Neutrophil (primary cell): ENCODE measurements around the gene SLC6A11.

ENCODE experiments used
- H3K27ac ChIP-seq: fragments of 200-600 bp; sonication (generic); 2 replicates; pipeline ENCODE4 v1.5.1; 2016; ENCODE audit warnings: mild to moderate bottlenecking, moderate library complexity
- H3K27me3 ChIP-seq: fragments of 200-600 bp; sonication (generic); 2 replicates; pipeline ENCODE4 v1.6.0; 2016; ENCODE audit warnings: mild to moderate bottlenecking
- H3K36me3 ChIP-seq: fragments of 200-600 bp; sonication (generic); 2 replicates; pipeline ENCODE4 v1.5.1; 2017
- H3K4me1 ChIP-seq, 2 experiments: fragments of 200-600 bp in 1 of 2; sonication (generic) in 1 of 2; 1 replicate in 1 of 2; 2 replicates in 1 of 2; pipeline versions ENCODE4 v1.5.1 to v1.6.1; 2013 to 2016; ENCODE audit warnings: low read depth in 1 of 2, low read length in 1 of 2, mild to moderate bottlenecking in 1 of 2, moderate library complexity in 1 of 2; ENCODE audit not compliant: control insufficient read depth in 1 of 2, insufficient read depth in 1 of 2
- H3K4me3 ChIP-seq, 2 experiments: fragments of 200-600 bp in 1 of 2; sonication (generic) in 1 of 2; 1 replicate in 1 of 2; 2 replicates in 1 of 2; pipeline ENCODE4 v1.5.1; 2013 to 2016; ENCODE audit warnings: low read depth in 1 of 2, low read length in 1 of 2, mild to moderate bottlenecking in 1 of 2, moderate library complexity in 1 of 2
- H3K9me3 ChIP-seq: fragments of 200-600 bp; sonication (generic); 2 replicates; pipeline ENCODE4 v1.5.1; 2016
- CTCF ChIP-seq: fragments of 200-600 bp; sonication (generic); IDR thresholded peaks from 2 replicates; pipeline ENCODE4 v1.5.1; 2016; ENCODE audit warnings: antibody characterized with exemption

Gene SLC6A11

GRCh38 chr3:10888518-10889090 is 72.6 kb downstream of the SLC6A11 start:
- Histone ChIP-seq H3K4me1 (no peaks in the 10 kb centered on the region), H3K4me3 (no peak overlapping the region), H3K9me3 (no peaks in the 10 kb centered on the region), H3K27ac (no peak overlapping the region), H3K27me3 (no peaks in the 10 kb centered on the region), H3K36me3 (no peaks in the 10 kb centered on the region)
- no peak for TF ChIP-seq CTCF

- Histone ChIP-seq H3K4me1 (no peaks in the 10 kb centered on the region), H3K27me3 (no peaks in the 10 kb centered on the region), H3K4me3 (no peak overlapping the region), H3K9me3 (no peaks in the 10 kb centered on the region), H3K27ac (no peak overlapping the region), H3K36me3 (no peaks in the 10 kb centered on the region)
- no peak for TF ChIP-seq CTCF
Measured at GRCh38 chr3:10889206-10889960, 73.4 kb downstream of the SLC6A11 start.

- Histone ChIP-seq H3K4me1 (no peaks in the 10 kb centered on the region), H3K36me3 (no peaks in the 10 kb centered on the region), H3K4me3 (no peak overlapping the region), H3K27me3 (no peaks in the 10 kb centered on the region), H3K27ac (no peak overlapping the region), H3K9me3 (no peaks in the 10 kb centered on the region)
- no peak for TF ChIP-seq CTCF
Measured at GRCh38 chr3:10890665-10891064, 74.6 kb downstream of the SLC6A11 start.

- Histone ChIP-seq H3K9me3 (no peaks in the 10 kb centered on the region), H3K27me3 (no peaks in the 10 kb centered on the region), H3K27ac (no peak overlapping the region), H3K4me3 (no peak overlapping the region), H3K36me3 (no peaks in the 10 kb centered on the region), H3K4me1 (no peaks in the 10 kb centered on the region)
- no peak for TF ChIP-seq CTCF
Measured at GRCh38 chr3:10892622-10893021, 76.6 kb downstream of the SLC6A11 start.

- Histone ChIP-seq H3K27me3 (peaks cover 7% of the 10 kb centered on the region), H3K4me3 (no peak overlapping the region), H3K9me3 (no peaks in the 10 kb centered on the region), H3K27ac (no peak overlapping the region), H3K4me1 (no peaks in the 10 kb centered on the region), H3K36me3 (no peaks in the 10 kb centered on the region)
- no peak for TF ChIP-seq CTCF
Measured at GRCh38 chr3:10901296-10901945, 85.4 kb downstream of the SLC6A11 start.
